KOPT-K1 (cell line): ENCODE measurements around the gene PRDM16.

Source experiments
- H3K27ac ChIP-seq: fragments of 200-600 bp; sonication (generic); 2 replicates; pipeline ENCODE4 v1.5.1; 2016; ENCODE audit warnings: antibody characterized with exemption, mild to moderate bottlenecking, low read depth, low read length; ENCODE audit not compliant: poor library complexity, severe bottlenecking
- H3K36me3 ChIP-seq: fragments of 200-600 bp; sonication (generic); 2 replicates; pipeline ENCODE4 v1.5.1; 2017; ENCODE audit warnings: antibody characterized with exemption, mild to moderate bottlenecking, low read length, moderate library complexity; ENCODE audit not compliant: insufficient read depth
- H3K9me3 ChIP-seq: fragments of 200-600 bp; sonication (generic); 2 replicates; pipeline ENCODE4 v1.5.1; 2017; ENCODE audit warnings: antibody characterized with exemption, low read length, mild to moderate bottlenecking; ENCODE audit not compliant: insufficient read depth, poor library complexity, severe bottlenecking

PRDM16 gene

GRCh38 chr1:3461238-3461933, 392.4 kb downstream of the PRDM16 start:
- H3K36me3 ChIP-seq: no peaks in the 10 kb centered on the region
- no peak overlapping the region for H3K27ac ChIP-seq
- H3K9me3 ChIP-seq: no peaks in the 10 kb centered on the region

- H3K9me3 ChIP-seq: no peaks in the 10 kb centered on the region
- no peaks in the 10 kb centered on the region for H3K36me3 ChIP-seq
- no peak overlapping the region for H3K27ac ChIP-seq
Measured at GRCh38 chr1:3461934-3462275, 392.9 kb downstream of the PRDM16 start.

GRCh38 chr1:3462356-3463012, 393.5 kb downstream of the PRDM16 start:
- Histone ChIP-seq H3K27ac (no peak overlapping the region), H3K9me3 (no peaks in the 10 kb centered on the region), H3K36me3 (no peaks in the 10 kb centered on the region)

GRCh38 chr1:3463013-3463385, 394.0 kb downstream of the PRDM16 start:
- Histone ChIP-seq H3K36me3 (no peaks in the 10 kb centered on the region), H3K27ac (no peak overlapping the region), H3K9me3 (no peaks in the 10 kb centered on the region)

GRCh38 chr1:3463408-3463863, 394.4 kb downstream of the PRDM16 start:
- H3K27ac ChIP-seq: no peak overlapping the region
- no peaks in the 10 kb centered on the region for H3K36me3 ChIP-seq
- H3K9me3 ChIP-seq: no peaks in the 10 kb centered on the region

- Histone ChIP-seq H3K27ac (no peak overlapping the region), H3K36me3 (no peaks in the 10 kb centered on the region), H3K9me3 (no peaks in the 10 kb centered on the region)
Measured at GRCh38 chr1:3463891-3464648, 395.1 kb downstream of the PRDM16 start.

- Histone ChIP-seq H3K9me3 (no peaks in the 10 kb centered on the region), H3K27ac (no peak overlapping the region), H3K36me3 (no peaks in the 10 kb centered on the region)
Measured at GRCh38 chr1:3464649-3465025, 395.6 kb downstream of the PRDM16 start.

GRCh38 chr1:3465091-3465934, 396.3 kb downstream of the PRDM16 start:
- Histone ChIP-seq H3K9me3 (no peaks in the 10 kb centered on the region), H3K36me3 (no peaks in the 10 kb centered on the region), H3K27ac (no peak overlapping the region)

GRCh38 chr1:3465935-3466321, 396.9 kb downstream of the PRDM16 start:
- no peaks in the 10 kb centered on the region for H3K36me3 ChIP-seq
- H3K9me3 ChIP-seq: no peaks in the 10 kb centered on the region
- H3K27ac ChIP-seq: no peak overlapping the region

GRCh38 chr1:3466366-3467075, 397.5 kb downstream of the PRDM16 start:
- Histone ChIP-seq H3K9me3 (no peaks in the 10 kb centered on the region), H3K36me3 (no peaks in the 10 kb centered on the region), H3K27ac (no peak overlapping the region)

- Histone ChIP-seq H3K27ac (no peak overlapping the region), H3K9me3 (no peaks in the 10 kb centered on the region), H3K36me3 (no peaks in the 10 kb centered on the region)
Measured at GRCh38 chr1:3467096-3468036, 398.4 kb downstream of the PRDM16 start.

GRCh38 chr1:3468236-3469103, 399.5 kb downstream of the PRDM16 start:
- Histone ChIP-seq H3K9me3 (no peaks in the 10 kb centered on the region), H3K36me3 (no peaks in the 10 kb centered on the region), H3K27ac (no peak overlapping the region)
